ENCODE results near the gene ZDHHC14.

The ZDHHC14 gene

GRCh38 chr6:157596886-157597285, 215.9 kb downstream of the ZDHHC14 start:
- DNase-seq (ENCODE audit: low read depth in 2 of 2) = no peak

- DNase-seq (ENCODE audit: low read depth in 2 of 2) = peak; percentile 6 to 28
Measured at GRCh38 chr6:157597461-157598312, 216.7 kb downstream of the ZDHHC14 start.

GRCh38 chr6:157599191-157599590, 218.2 kb downstream of the ZDHHC14 start:
- no peak for DNase-seq (ENCODE audit: low read depth in 2 of 2)

- DNase-seq (ENCODE audit: low read depth in 2 of 2) = no peak
Measured at GRCh38 chr6:157600807-157601206, 219.8 kb downstream of the ZDHHC14 start.

- DNase-seq (ENCODE audit: low read depth in 2 of 2) = no peak
Measured at GRCh38 chr6:157602521-157603295, 221.7 kb downstream of the ZDHHC14 start.

GRCh38 chr6:157603314-157603940, 222.4 kb downstream of the ZDHHC14 start:
- no peak for DNase-seq (ENCODE audit: low read depth in 2 of 2)

- no peak for DNase-seq (ENCODE audit: low read depth in 2 of 2)
Measured at GRCh38 chr6:157603971-157604370, 223.0 kb downstream of the ZDHHC14 start.

- DNase-seq (ENCODE audit: low read depth in 2 of 2) = no peak
Measured at GRCh38 chr6:157604816-157605215, 223.8 kb downstream of the ZDHHC14 start.

GRCh38 chr6:157605484-157605883, 224.5 kb downstream of the ZDHHC14 start:
- DNase-seq (ENCODE audit: low read depth in 2 of 2) = no peak

- no peak for DNase-seq (ENCODE audit: low read depth in 2 of 2)
Measured at GRCh38 chr6:157606516-157606915, 225.5 kb downstream of the ZDHHC14 start.

- no peak for DNase-seq (ENCODE audit: low read depth in 2 of 2)
Measured at GRCh38 chr6:157607317-157608109, 226.5 kb downstream of the ZDHHC14 start.

- DNase-seq (ENCODE audit: low read depth in 2 of 2) = no peak
Measured at GRCh38 chr6:157608221-157609075, 227.5 kb downstream of the ZDHHC14 start.

GRCh38 chr6:157609117-157609516, 228.1 kb downstream of the ZDHHC14 start:
- no peak for DNase-seq (ENCODE audit: low read depth in 2 of 2)

GRCh38 chr6:157609556-157609955, 228.6 kb downstream of the ZDHHC14 start:
- DNase-seq (ENCODE audit: low read depth in 2 of 2) = no peak

- DNase-seq (ENCODE audit: low read depth in 2 of 2) = no peak
Measured at GRCh38 chr6:157610451-157610999, 229.5 kb downstream of the ZDHHC14 start.

GRCh38 chr6:157611406-157611805, 230.4 kb downstream of the ZDHHC14 start:
- DNase-seq (ENCODE audit: low read depth in 2 of 2) = no peak

GRCh38 chr6:157613011-157613522, 232.1 kb downstream of the ZDHHC14 start:
- DNase-seq (ENCODE audit: low read depth in 2 of 2) = no peak

GRCh38 chr6:157614026-157614568, 233.1 kb downstream of the ZDHHC14 start:
- DNase-seq (ENCODE audit: low read depth in 2 of 2) = no peak

GRCh38 chr6:157615420-157615769, 234.4 kb downstream of the ZDHHC14 start:
- no peak for DNase-seq (ENCODE audit: low read depth in 2 of 2)

GRCh38 chr6:157615951-157616350, 235.0 kb downstream of the ZDHHC14 start:
- DNase-seq (ENCODE audit: low read depth in 2 of 2) = no peak

All from stimulated activated CD8-positive, alpha-beta memory T cell treated with anti-CD3 and anti-CD28 coated beads, Interleukin-2, amount 100 ng/mL, for 48 hours (primary cell).